Measurements from ENCODE around the gene ASAP2. TPM values are rescaled to one million over a fixed set of nuclear protein-coding genes. Genes with fewer than 3 reads are reported as not detected.

Gene ASAP2
- total RNA-seq, 1 experiment from 2014 or later = 25.2 TPM

DNA sequence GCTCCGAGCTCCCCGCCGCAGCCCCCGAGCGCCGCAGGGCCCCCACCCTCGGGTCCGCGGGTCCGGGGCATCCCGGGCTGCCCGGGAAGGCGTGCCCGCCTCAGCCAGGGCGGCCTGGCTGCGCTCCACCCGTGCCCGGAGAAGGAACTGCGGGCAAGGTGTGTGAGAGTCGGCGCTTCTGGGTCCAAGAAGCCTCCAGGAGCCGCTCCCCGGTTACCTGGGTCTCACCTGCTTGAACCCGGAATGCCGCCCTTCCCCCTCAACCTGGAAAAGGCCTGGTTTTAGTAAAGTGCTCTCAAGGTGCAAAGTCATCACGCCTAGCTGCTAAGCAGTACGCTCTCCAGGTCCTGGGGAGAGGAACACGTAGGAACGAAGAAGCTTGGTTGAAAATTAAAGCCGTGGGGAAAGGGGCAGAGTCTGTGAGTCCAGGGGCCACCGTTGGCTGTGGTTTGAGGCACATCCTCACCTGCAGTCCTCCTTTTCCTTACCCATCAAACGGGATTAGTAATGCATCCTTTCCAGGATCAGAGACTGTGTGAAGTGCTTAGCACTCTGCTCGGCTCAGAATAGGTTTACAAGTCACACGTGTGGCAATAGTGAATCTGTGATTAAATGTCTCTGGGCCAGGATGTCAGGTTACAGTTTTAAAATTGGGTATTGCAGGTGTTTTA is 1.2 kb downstream of the ASAP2 start:
- Histone ChIP-seq H3K27ac (ENCODE audit: low read length) (peak overlapping the region; percentile 80), H2AFZ (ENCODE audit: low read length) (peak overlapping the region; percentile 46; the same call in 1 of the 2 replicates), H3F3A (ENCODE audit: low read length, unreplicated experiment) (no peaks in the 10 kb centered on the region), H3K9me2 (replicated peaks; ENCODE audit: low read length) (no peaks in the 10 kb centered on the region), H3K4me1 (ENCODE audit: insufficient read depth, low read length) (peaks cover 38% of the 10 kb centered on the region), H3K9ac (ENCODE audit: low read length) (peak overlapping the region; percentile 97), H3K36me3 (ENCODE audit: low read depth, low read length) (0 out of 2 replicates have a peak, but pooled peaks cover 4% of the 10 kb centered on the region), H3K27me3 (ENCODE audit: low read length) (no peaks in the 10 kb centered on the region), H3K4me2 (ENCODE audit: low read length) (peak overlapping the region; percentile 83), H4K20me1 (ENCODE audit: low read length) (peaks cover 12% of the 10 kb centered on the region), H3K79me2 (ENCODE audit: low read length) (peaks cover 65% of the 10 kb centered on the region), H3K4me3 (ENCODE audit: low read length) (peak overlapping the region; percentile 89), H3K9me3 (ENCODE audit: low read length) (no peaks in the 10 kb centered on the region)
- CTCF ChIA-PET = interaction anchor here (0.6 to 0.9 kb wide), 2 partner anchors 28 to 66 kb away, joined by 3 read pairs; no protein-coding TSS in a partner anchor
- ATAC-seq (no peak; the same call in 1 of the 2 replicates), DNase-seq (peak; percentile 53)
- intact Hi-C loops (cut with micrococcal nuclease) = loop anchor here (2.0 kb wide), 1 partner anchor 65 kb away; no protein-coding TSS in a partner anchor
- TF ChIP-seq EZH2 (IDR thresholded peaks at IDR 0.05; ENCODE audit: low read length, unreplicated experiment) = no peak
- TF ChIP-seq, protein P1, sequence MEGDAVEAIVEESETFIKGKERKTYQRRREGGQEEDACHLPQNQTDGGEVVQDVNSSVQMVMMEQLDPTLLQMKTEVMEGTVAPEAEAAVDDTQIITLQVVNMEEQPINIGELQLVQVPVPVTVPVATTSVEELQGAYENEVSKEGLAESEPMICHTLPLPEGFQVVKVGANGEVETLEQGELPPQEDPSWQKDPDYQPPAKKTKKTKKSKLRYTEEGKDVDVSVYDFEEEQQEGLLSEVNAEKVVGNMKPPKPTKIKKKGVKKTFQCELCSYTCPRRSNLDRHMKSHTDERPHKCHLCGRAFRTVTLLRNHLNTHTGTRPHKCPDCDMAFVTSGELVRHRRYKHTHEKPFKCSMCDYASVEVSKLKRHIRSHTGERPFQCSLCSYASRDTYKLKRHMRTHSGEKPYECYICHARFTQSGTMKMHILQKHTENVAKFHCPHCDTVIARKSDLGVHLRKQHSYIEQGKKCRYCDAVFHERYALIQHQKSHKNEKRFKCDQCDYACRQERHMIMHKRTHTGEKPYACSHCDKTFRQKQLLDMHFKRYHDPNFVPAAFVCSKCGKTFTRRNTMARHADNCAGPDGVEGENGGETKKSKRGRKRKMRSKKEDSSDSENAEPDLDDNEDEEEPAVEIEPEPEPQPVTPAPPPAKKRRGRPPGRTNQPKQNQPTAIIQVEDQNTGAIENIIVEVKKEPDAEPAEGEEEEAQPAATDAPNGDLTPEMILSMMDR (conservative IDR thresholded peaks at IDR 0.05; ENCODE audit: low read depth, low read length) = no peak
- no peak for TF ChIP-seq EZH2phosphoT487 (IDR thresholded peaks at IDR 0.05; ENCODE audit: borderline replicate concordance, low read length)
- POLR2A ChIA-PET (ENCODE audit: unreplicated experiment) = interaction anchor here (0.6 to 1.2 kb wide), 3 partner anchors 27 to 331 kb away, joined by 3 to 10 read pairs (median 5); no protein-coding TSS in a partner anchor
- BruUV-seq (replicated peaks) = no TSS peak

DNA sequence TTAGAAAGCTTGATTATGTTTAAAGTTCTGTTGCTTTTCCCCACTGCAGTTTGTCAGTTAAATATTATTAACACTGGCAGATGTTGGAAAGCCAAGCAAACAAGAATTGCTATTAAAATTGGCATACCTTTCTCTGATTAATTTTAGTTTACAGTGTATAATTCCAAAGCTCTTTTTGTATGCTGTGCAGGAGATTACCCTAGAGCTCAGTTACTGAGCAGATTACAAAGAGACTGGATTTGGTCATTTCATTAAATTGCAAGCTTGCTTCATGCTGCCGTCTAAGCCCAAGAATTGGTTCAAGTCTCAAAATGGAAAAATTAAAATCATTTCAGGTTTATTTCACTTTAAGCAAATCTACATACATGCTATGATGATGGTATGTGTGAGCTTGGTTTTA is 2.3 kb downstream of the ASAP2 start:
- Histone ChIP-seq H3K79me2 (ENCODE audit: low read length) (peaks cover 76% of the 10 kb centered on the region), H3K9me2 (replicated peaks; ENCODE audit: low read length) (no peaks in the 10 kb centered on the region), H3K4me1 (ENCODE audit: insufficient read depth, low read length) (peaks cover 38% of the 10 kb centered on the region), H3K27ac (ENCODE audit: low read length) (peak overlapping the region; percentile 89), H3K4me2 (ENCODE audit: low read length) (peak overlapping the region; percentile 83), H2AFZ (ENCODE audit: low read length) (no peak overlapping the region), H3K4me3 (ENCODE audit: low read length) (peak overlapping the region; percentile 89), H3K9ac (ENCODE audit: low read length) (peak overlapping the region; percentile 97), H3K9me3 (ENCODE audit: low read length) (no peaks in the 10 kb centered on the region), H4K20me1 (ENCODE audit: low read length) (peaks cover 15% of the 10 kb centered on the region), H3F3A (ENCODE audit: low read length, unreplicated experiment) (no peaks in the 10 kb centered on the region), H3K27me3 (ENCODE audit: low read length) (no peaks in the 10 kb centered on the region), H3K36me3 (ENCODE audit: low read depth, low read length) (0 out of 2 replicates have a peak, but pooled peaks cover 4% of the 10 kb centered on the region)
- ATAC-seq (no peak; the same call in 1 of the 2 replicates), DNase-seq (no peak)
- CTCF ChIA-PET = interaction anchor here (0.7 to 1.6 kb wide), 4 partner anchors 26 to 72 kb away, joined by 3 to 9 read pairs (median 4); no protein-coding TSS in a partner anchor
- POLR2A ChIA-PET (ENCODE audit: unreplicated experiment) = interaction anchor here (0.5 to 1.6 kb wide), 9 partner anchors 26 to 125 kb away, joined by 3 to 21 read pairs (median 6); no protein-coding TSS in a partner anchor
- TF ChIP-seq EZH2 (IDR thresholded peaks at IDR 0.05; ENCODE audit: low read length, unreplicated experiment) (no peak), EZH2phosphoT487 (IDR thresholded peaks at IDR 0.05; ENCODE audit: borderline replicate concordance, low read length) (no peak)
- TF ChIP-seq, protein P1 (conservative IDR thresholded peaks at IDR 0.05; ENCODE audit: low read depth, low read length) = no peak
- intact Hi-C loops (cut with micrococcal nuclease) = loop anchor here (1.0 to 2.0 kb wide), 4 partner anchors 30 to 124 kb away; no protein-coding TSS in a partner anchor
- BruUV-seq (replicated peaks) = TSS peak; percentile 88
